H1 (cell line): ENCODE data around the gene CES3. TPM values are rescaled to one million over a fixed set of nuclear protein-coding genes. Genes with fewer than 3 reads are reported as not detected.
A peak's percentile ranks its signal among the peaks of the same experiment; 100 is the strongest.

Source experiments
- BACH1 ChIP-seq: IDR thresholded peaks from 2 replicates; pipeline ENCODE4 v1.6.1; 2012; ENCODE audit warnings: low read length, improper control_type of control experiment
- CBX8 ChIP-seq: fragments of 300-800, 300-1000 bp; sonication (generic); IDR thresholded peaks from 2 replicates; pipeline ENCODE4 v1.7.1; 2016; ENCODE audit warnings: low read depth, low read length, borderline replicate concordance
- CREB1 ChIP-seq: IDR thresholded peaks from 2 replicates; pipeline ENCODE4 v1.6.1; 2012; ENCODE audit warnings: inconsistent platforms
- CTBP2 ChIP-seq: IDR thresholded peaks from 2 replicates; pipeline ENCODE4 v1.7.0; 2011; ENCODE audit warnings: borderline replicate concordance, mild to moderate bottlenecking, moderate library complexity, mixed read lengths, low read length; ENCODE audit not compliant: insufficient read depth, insufficient read length
- EGR1 ChIP-seq: IDR thresholded peaks from 2 replicates; pipeline ENCODE4 v1.6.1; 2011; ENCODE audit warnings: low read depth, low read length, borderline replicate concordance
- EP300 ChIP-seq, 2 experiments: IDR thresholded peaks; 1 replicate in 1 of 2; 2 replicates in 1 of 2; pipeline ENCODE4 v1.6.1; 2011 to 2012; ENCODE audit warnings: low read depth in 2 of 2, low read length in 2 of 2, mild to moderate bottlenecking in 2 of 2, borderline replicate concordance in 1 of 2, inconsistent platforms in 1 of 2, moderate library complexity in 1 of 2
- EZH2 ChIP-seq: fragments of 200-600 bp; sonication (generic); IDR thresholded peaks from 2 replicates; pipeline ENCODE4 v1.7.1; 2012; ENCODE audit warnings: low read depth, mild to moderate bottlenecking, moderate library complexity, low read length, inconsistent platforms; ENCODE audit not compliant: severe bottlenecking
- GTF2F1 ChIP-seq: IDR thresholded peaks from 2 replicates; pipeline ENCODE4 v1.6.1; 2012; ENCODE audit warnings: low read depth, low read length, improper control_type of control experiment, borderline replicate concordance
- JUND ChIP-seq: IDR thresholded peaks from 2 replicates; pipeline ENCODE4 v1.6.1; 2011; ENCODE audit warnings: mild to moderate bottlenecking, improper control_type of control experiment, low read length
- KDM4A ChIP-seq: IDR thresholded peaks from one replicate; pipeline ENCODE4 v1.7.1; 2012; ENCODE audit warnings: low read depth, mild to moderate bottlenecking, moderate library complexity, low read length, inconsistent platforms; ENCODE audit not compliant: severe bottlenecking
- KDM5A ChIP-seq: fragments of 200-600 bp; IDR thresholded peaks from 2 replicates; pipeline ENCODE4 v1.7.1; 2012; ENCODE audit warnings: mild to moderate bottlenecking, low read length, inconsistent platforms, mixed read lengths
- MAFK ChIP-seq: IDR thresholded peaks from 2 replicates; pipeline ENCODE4 v1.6.1; 2012; ENCODE audit warnings: low read depth, mild to moderate bottlenecking, improper control_type of control experiment, low read length
- NANOG ChIP-seq: IDR thresholded peaks from 2 replicates; pipeline ENCODE4 v1.6.1; 2011; ENCODE audit warnings: low read length, low read depth, mild to moderate bottlenecking, inconsistent platforms; ENCODE audit not compliant: insufficient read depth, poor library complexity, severe bottlenecking
- NRF1 ChIP-seq: IDR thresholded peaks from 2 replicates; pipeline ENCODE4 v1.6.1; 2011; ENCODE audit warnings: mild to moderate bottlenecking, low read depth, low read length, improper control_type of control experiment
- POLR2AphosphoS5 ChIP-seq: IDR thresholded peaks from 2 replicates; pipeline ENCODE4 v1.6.1; 2011; ENCODE audit warnings: low read depth, low read length
- RBBP5 ChIP-seq: IDR thresholded peaks from 2 replicates; pipeline ENCODE4 v1.7.1; 2012; ENCODE audit warnings: low read depth, mild to moderate bottlenecking, inconsistent platforms, low read length, moderate library complexity, borderline replicate concordance
- RNF2 ChIP-seq: fragments of 200-900, 300-1000 bp; sonication (generic); IDR thresholded peaks from 2 replicates; pipeline ENCODE4 v1.7.1; 2016; ENCODE audit warnings: borderline replicate concordance, low read depth, mild to moderate bottlenecking, antibody characterized with exemption, low read length; ENCODE audit not compliant: poor library complexity, severe bottlenecking; ENCODE audit errors: missing control alignments
- SP1 ChIP-seq: IDR thresholded peaks from 2 replicates; pipeline ENCODE4 v1.6.1; 2011; ENCODE audit warnings: low read depth, low read length
- SP2 ChIP-seq: IDR thresholded peaks from 2 replicates; pipeline ENCODE4 v1.6.1; 2012; ENCODE audit warnings: mild to moderate bottlenecking, low read length, inconsistent platforms
- TAF1 ChIP-seq: IDR thresholded peaks from 2 replicates; pipeline ENCODE4 v1.6.1; 2011; ENCODE audit warnings: mild to moderate bottlenecking, low read depth, low read length
- TAF7 ChIP-seq: optimal IDR thresholded peaks from 2 replicates; pipeline ENCODE3; 2011; ENCODE audit warnings: low read depth, mild to moderate bottlenecking, inconsistent platforms, low read length, moderate library complexity, borderline replicate concordance
- TEAD4 ChIP-seq: IDR thresholded peaks from 2 replicates; pipeline ENCODE4 v1.6.1; 2012; ENCODE audit warnings: low read depth, low read length, inconsistent platforms, mixed read lengths
- polyA plus RNA-seq, 7 experiments: library from polyadenylated mRNA; depleted of rRNA in 3 of 7; stranded (reverse) in 5 of 7; unstranded in 2 of 7; fragments of >200 nt in 5 of 7; fragments of 200-250 nt in 2 of 7; gene quantifications; 1 replicate in 5 of 7; 2 replicates in 1 of 7; 4 replicates in 1 of 7; pipeline versions ENCODE4 v1.2.1 to v1.2.3, GENCODE V29; 2011 to 2013; ENCODE audit warnings: missing spikeins in 2 of 7, mixed read lengths in 2 of 7
- total RNA-seq: library from RNA; stranded (reverse); fragmentation: NEBNext Ultra II Directional; extraction: Animal tissue kit (Norgen Biotek cat#: 25700); gene quantifications from 2 replicates; pipeline ENCODE4 v1.2.1, GENCODE V29; 2021
- TF ChIP-seq, protein P1 (sequence below): IDR thresholded peaks from 2 replicates; pipeline ENCODE4 v1.6.1; 2012; ENCODE audit warnings: inconsistent platforms

Gene CES3
- total and polyA plus RNA-seq, 2 of the 8 experiments (the other 6 are each of a cell fraction or from before 2014, with no cell fraction given): 1.6 to 2.2 TPM

DNA sequence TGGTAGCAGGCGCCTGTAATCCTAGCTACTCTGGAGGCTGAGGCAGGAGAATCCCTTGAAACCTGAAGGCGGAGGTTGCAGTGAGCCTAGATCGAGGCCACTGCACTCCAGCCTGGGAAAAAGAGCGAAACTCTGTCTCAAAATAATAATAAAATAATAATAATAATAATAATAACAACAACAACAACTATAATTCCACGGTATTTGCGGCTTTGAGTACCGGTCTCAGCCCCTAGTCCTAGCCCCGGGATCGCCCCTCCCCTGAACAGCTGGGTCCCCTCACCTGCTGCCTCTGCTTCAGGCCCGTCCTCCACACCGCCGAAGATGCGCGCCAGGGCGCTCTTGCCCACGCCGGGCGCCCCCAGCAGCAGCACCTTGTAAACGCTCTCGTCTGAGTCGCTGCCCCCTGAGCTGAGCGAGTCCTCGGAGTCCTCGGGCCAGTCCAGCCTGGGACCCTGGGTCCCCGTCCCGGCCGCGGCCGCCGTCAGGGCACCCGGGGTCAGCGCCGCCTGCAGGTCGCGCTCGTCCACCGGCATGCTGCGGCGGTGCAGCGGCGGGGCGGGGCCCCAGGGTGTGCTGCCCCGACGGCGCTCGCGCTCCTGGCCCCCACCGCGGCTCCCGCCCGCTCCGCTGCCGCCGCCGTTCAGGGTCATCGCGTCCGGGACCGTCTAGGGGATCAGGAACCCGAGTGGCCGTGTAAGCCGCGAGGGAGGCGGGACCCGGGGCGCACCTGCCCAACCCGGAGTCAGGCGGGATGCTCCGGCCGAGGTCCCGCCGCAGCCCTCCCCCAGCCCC is 36.3 kb upstream of the CES3 start (continued):
- TF ChIP-seq GTF2F1: no peak
- TF ChIP-seq RNF2: no peak
- no peak for TF ChIP-seq CBX8
- TF ChIP-seq EZH2: no peak
- TF ChIP-seq JUND: no peak
- no peak for TF ChIP-seq KDM5A
- no peak for TF ChIP-seq BACH1
- no peak for TF ChIP-seq NANOG
- TF ChIP-seq SP2: no peak
- no peak for TF ChIP-seq NRF1
- peak; percentile 69 for TF ChIP-seq KDM4A
- TF ChIP-seq, protein P1, sequence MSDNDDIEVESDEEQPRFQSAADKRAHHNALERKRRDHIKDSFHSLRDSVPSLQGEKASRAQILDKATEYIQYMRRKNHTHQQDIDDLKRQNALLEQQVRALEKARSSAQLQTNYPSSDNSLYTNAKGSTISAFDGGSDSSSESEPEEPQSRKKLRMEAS: peak; percentile 41; the same call in 1 of the 2 replicates
- TF ChIP-seq TAF1: no peak
- no peak for TF ChIP-seq SP1
- TF ChIP-seq RBBP5: no peak; the same call in 1 of the 2 replicates
- no peak for TF ChIP-seq EGR1
- no peak for TF ChIP-seq CREB1
- TF ChIP-seq POLR2AphosphoS5: no peak
- TF ChIP-seq EP300 (IDR thresholded peaks at IDR 0.05; ENCODE audit: borderline replicate concordance in 1 of 2, low read depth in 2 of 2, low read length in 2 of 2): peak in 1 of 2 experiments; percentile 21; a peak in 1 of 3 replicates
- peak; percentile 43 for TF ChIP-seq TAF7
- peak; percentile 18; the same call in 1 of the 2 replicates for TF ChIP-seq TEAD4
- TF ChIP-seq CTBP2: no peak
- TF ChIP-seq MAFK: no peak
